GM12891 (cell line): ENCODE results near the gene DDI2.

Experiments used
- DNase-seq: peaks from one replicate; pipeline ENCODE4 v3.0.0; 2011; ENCODE audit warnings: low spot score; ENCODE audit not compliant: insufficient read length
- FAIRE-seq: peaks from 2 replicates; lab custom pipeline; 2011; peaks lifted over from hg19 to GRCh38; lab: Jason Lieb, UNC
- PAX5 ChIP-seq: IDR thresholded peaks from 2 replicates; pipeline ENCODE4 v1.6.1; 2011; ENCODE audit warnings: low read length, moderate library complexity, mild to moderate bottlenecking; ENCODE audit not compliant: insufficient read depth, severe bottlenecking
- POLR2A ChIP-seq: IDR thresholded peaks from 2 replicates; pipeline ENCODE4 v1.6.1; 2011; ENCODE audit warnings: low read depth, low read length, control low read depth
- POLR2AphosphoS5 ChIP-seq: IDR thresholded peaks from 2 replicates; pipeline ENCODE4 v1.6.1; 2011; ENCODE audit warnings: low read depth, low read length, control low read depth
- POU2F2 ChIP-seq: IDR thresholded peaks from 2 replicates; pipeline ENCODE4 v1.6.1; 2011; ENCODE audit warnings: low read depth, mild to moderate bottlenecking, control low read depth, low read length, moderate library complexity
- SPI1 ChIP-seq: IDR thresholded peaks from 2 replicates; pipeline ENCODE4 v1.6.1; 2011; ENCODE audit warnings: low read depth, low read length, control low read depth
- TAF1 ChIP-seq: IDR thresholded peaks from 2 replicates; pipeline ENCODE4 v1.6.1; 2011; ENCODE audit warnings: low read depth, low read length, control low read depth

Gene DDI2

GRCh38 chr1:15709226-15709625 is 92.0 kb downstream of the DDI2 start:
- FAIRE-seq (no peak), DNase-seq (no peak)
- no peak for TF ChIP-seq POU2F2
- no peak for TF ChIP-seq PAX5
- TF ChIP-seq SPI1: no peak
- TF ChIP-seq POLR2A: no peak
- TF ChIP-seq TAF1: no peak
- TF ChIP-seq POLR2AphosphoS5: no peak

- FAIRE-seq (peak; percentile 66), DNase-seq (no peak)
- TF ChIP-seq POLR2AphosphoS5 (no peak), PAX5 (no peak), SPI1 (no peak), POLR2A (no peak), POU2F2 (no peak), TAF1 (no peak)
Measured at GRCh38 chr1:15712168-15712567, 94.9 kb downstream of the DDI2 start.

- DNase-seq (no peak), FAIRE-seq (peak; percentile 71)
- no peak for TF ChIP-seq POLR2A
- TF ChIP-seq PAX5: no peak
- no peak for TF ChIP-seq POLR2AphosphoS5
- no peak for TF ChIP-seq TAF1
- no peak for TF ChIP-seq SPI1
- no peak for TF ChIP-seq POU2F2
Measured at GRCh38 chr1:15714406-15715136, 97.3 kb downstream of the DDI2 start.

GRCh38 chr1:15717418-15718125 is 100.3 kb downstream of the DDI2 start:
- no peak for DNase-seq
- FAIRE-seq: no peak
- TF ChIP-seq SPI1 (no peak), POLR2A (no peak), TAF1 (no peak), POU2F2 (no peak), PAX5 (no peak), POLR2AphosphoS5 (no peak)

- DNase-seq: no peak
- TF ChIP-seq PAX5: no peak
- no peak for TF ChIP-seq POLR2A
- no peak for TF ChIP-seq SPI1
- TF ChIP-seq POU2F2: no peak
- TF ChIP-seq TAF1: no peak
- no peak for TF ChIP-seq POLR2AphosphoS5
- FAIRE-seq: no peak
Measured at GRCh38 chr1:15718199-15718601, 100.9 kb downstream of the DDI2 start.
